ENCODE data around the gene SPATA31C1. TPM values are rescaled to one million over a fixed set of nuclear protein-coding genes. Genes with fewer than 3 reads are reported as not detected.

Gene SPATA31C1
- total and polyA plus RNA-seq, 2 donors, result 0.16 TPM; not detected in 1

DNA sequence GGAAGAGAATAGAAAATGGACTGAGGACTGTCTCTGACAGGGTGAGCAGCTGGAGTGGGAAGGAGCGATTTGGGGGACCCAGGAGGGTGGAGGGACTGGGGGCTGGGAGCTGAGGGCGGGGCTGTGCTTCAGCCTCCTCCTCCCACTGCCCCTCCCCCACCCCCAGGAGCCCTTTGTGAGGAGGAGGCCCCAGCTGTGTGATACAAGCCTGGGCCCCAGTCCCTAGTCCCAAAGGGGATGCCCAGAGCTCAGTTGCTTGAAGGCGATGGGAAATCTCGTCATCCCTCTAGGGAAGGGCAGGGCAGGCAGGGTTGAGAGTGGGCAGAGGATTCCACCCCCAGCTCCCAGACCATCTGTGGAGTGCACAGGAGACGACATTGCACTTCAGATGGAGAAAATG is 35.1 kb upstream of the SPATA31C1 start, which contains the start of gene SPATA31E1:
Gene SPATA31E1 (plus strand): TSS at position 251 of the 400 bp plus-strand sequence. CDS start 15 bp downstream, at position 266.
- Histone ChIP-seq H3K4me3 (ENCODE audit: low read depth, low read length) (no peak within 1 kb of the TSS), H3K4me1 (ENCODE audit: insufficient read depth) (no peaks in the 10 kb centered on the region), H3K27ac (ENCODE audit: low read depth) (no peak within 1 kb of the TSS), H3K36me3 (ENCODE audit: insufficient read depth) (no peaks in the 10 kb centered on the region)
- no peak for DNase-seq (ENCODE audit: extremely low spot score)
- 87% methylated on average over 5 of the region's 5 CpGs for WGBS

DNA sequence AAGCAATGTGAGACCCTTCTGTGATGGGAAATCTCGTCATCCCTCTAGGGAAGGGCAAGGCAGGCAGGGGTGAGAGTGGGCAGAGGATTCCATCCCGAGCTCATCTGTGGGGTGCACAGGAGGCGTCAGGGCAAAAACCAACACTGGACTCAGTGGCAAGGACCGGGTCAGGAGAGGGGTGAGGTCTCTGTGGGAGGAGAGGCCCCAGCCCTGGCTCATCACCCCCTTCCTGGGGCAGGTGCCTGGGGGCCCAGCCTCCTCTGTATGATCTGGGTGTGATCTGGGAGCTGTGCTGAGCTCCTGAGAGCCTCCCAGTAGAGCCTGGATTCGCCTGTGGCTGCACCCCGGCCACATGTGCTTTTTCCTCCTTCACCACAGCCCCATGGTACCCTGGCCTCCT is 34.5 kb upstream of the SPATA31C1 start:
- Histone ChIP-seq H3K27ac (ENCODE audit: low read depth) (no peak overlapping the region), H3K4me3 (ENCODE audit: low read depth, low read length) (no peak overlapping the region), H3K4me1 (ENCODE audit: insufficient read depth) (no peaks in the 10 kb centered on the region), H3K36me3 (ENCODE audit: insufficient read depth) (no peaks in the 10 kb centered on the region)
- 94% methylated on average over 6 of the region's 6 CpGs for WGBS
- DNase-seq (ENCODE audit: extremely low spot score), result no peak

DNA sequence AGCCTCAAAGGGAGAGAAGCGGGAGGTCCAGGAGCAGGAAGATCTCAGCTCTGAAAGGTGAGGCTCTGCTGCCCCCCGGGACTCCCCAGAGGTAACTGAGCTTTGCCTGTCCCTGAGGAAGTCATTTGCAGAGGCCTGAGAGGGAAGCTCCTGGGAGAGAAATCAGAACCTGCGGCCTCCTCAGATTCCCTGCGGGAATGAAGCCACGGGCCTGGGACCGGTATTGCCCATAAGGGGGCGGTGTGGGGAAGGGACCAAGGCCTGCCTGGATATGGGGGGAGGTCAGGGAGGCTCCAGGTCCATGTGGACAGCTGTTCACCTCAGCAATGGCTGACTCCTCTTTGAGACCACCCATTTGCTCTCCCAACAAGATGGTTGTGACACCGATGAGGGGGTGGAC is 33.8 kb upstream of the SPATA31C1 start:
- WGBS, result 75% methylated on average over 8 of the region's 8 CpGs
- no peak for DNase-seq (ENCODE audit: extremely low spot score)
- no peak overlapping the region for H3K4me3 ChIP-seq (ENCODE audit: low read depth, low read length)
- no peaks in the 10 kb centered on the region for H3K36me3 ChIP-seq (ENCODE audit: insufficient read depth)
- no peak overlapping the region for H3K27ac ChIP-seq (ENCODE audit: low read depth)
- H3K4me1 ChIP-seq (ENCODE audit: insufficient read depth), result no peaks in the 10 kb centered on the region

DNA sequence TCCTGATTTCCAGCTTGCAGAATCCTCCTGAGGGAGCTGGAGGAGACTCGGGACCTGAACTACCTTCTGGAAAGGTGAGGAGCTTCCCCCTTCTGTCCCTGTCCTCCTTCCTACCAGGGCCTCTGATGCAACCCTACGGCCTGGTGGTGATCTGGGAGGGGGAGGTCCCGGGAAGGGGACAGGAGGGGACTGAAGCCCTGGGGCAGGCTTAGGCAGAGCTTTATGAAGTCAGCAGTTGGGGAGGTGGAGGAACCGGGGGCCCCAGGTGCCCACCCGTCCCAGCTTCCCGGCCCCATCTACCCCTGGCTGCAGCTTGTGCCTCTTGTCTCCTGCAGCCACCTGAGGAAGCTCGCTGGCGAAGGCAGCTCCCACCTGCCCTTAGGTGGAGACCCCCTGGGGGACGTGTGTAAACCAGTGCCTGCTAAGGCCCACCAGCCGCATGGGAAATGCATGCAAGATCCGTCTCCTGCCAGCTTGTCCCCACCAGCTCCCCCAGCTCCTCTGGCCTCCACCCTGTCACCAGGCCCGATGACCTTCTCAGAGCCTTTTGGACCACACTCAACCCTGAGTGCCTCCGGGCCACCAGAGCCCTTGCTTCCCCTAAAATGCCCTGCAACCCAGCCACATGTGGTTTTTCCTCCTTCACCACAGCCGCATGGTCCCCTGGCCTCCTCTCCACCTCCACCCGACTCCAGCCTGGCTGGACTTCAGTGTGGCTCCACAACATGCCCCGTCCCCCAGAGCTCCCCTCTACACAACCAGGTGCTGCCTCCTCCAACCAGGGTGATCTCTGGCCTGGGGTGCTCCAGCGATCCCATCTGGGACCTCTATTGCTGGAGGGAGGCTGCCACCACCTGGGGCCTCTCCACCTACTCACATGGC is 32.9 kb upstream of the SPATA31C1 start:
- no peak for DNase-seq (ENCODE audit: extremely low spot score)
- H3K27ac ChIP-seq (ENCODE audit: low read depth), result no peak overlapping the region
- no peak overlapping the region for H3K4me3 ChIP-seq (ENCODE audit: low read depth, low read length)
- H3K4me1 ChIP-seq (ENCODE audit: insufficient read depth), result no peaks in the 10 kb centered on the region
- no peaks in the 10 kb centered on the region for H3K36me3 ChIP-seq (ENCODE audit: insufficient read depth)
- WGBS, result 94% methylated on average over 17 of the region's 17 CpGs

DNA sequence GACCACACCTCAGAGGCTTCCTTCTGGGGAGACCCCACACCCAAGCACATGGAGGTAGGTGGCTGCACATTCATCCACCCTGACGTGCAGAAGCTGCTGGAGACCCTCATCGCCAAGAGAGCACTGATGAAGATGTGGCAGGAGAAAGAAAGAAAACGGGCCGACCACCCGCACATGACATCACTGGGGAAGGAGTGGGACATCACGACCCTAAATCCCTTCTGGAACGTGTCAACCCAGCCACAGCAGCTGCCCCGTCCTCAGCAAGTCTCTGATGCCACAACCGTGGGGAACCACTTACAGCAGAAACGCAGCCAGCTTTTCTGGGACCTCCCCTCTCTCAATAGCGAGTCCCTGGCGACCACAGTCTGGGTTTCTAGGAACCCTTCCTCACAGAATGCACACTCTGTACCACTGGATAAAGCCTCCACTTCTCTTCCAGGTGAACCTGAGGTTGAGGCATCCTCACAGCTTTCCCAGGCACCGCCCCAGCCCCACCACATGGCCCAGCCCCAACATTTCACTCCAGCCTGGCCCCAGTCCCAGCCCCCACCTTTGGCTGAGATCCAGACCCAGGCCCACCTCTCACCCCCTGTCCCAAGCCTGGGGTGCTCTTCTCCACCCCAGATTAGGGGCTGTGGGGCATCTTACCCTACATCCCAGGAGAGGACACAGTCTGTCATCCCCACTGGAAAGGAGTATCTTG is 32.1 kb upstream of the SPATA31C1 start:
- Histone ChIP-seq H3K4me1 (ENCODE audit: insufficient read depth) (no peaks in the 10 kb centered on the region), H3K27ac (ENCODE audit: low read depth) (no peak overlapping the region), H3K36me3 (ENCODE audit: insufficient read depth) (no peaks in the 10 kb centered on the region), H3K4me3 (ENCODE audit: low read depth, low read length) (no peak overlapping the region)
- DNase-seq (ENCODE audit: extremely low spot score), result no peak
- 90% methylated on average over 13 of the region's 13 CpGs for WGBS

DNA sequence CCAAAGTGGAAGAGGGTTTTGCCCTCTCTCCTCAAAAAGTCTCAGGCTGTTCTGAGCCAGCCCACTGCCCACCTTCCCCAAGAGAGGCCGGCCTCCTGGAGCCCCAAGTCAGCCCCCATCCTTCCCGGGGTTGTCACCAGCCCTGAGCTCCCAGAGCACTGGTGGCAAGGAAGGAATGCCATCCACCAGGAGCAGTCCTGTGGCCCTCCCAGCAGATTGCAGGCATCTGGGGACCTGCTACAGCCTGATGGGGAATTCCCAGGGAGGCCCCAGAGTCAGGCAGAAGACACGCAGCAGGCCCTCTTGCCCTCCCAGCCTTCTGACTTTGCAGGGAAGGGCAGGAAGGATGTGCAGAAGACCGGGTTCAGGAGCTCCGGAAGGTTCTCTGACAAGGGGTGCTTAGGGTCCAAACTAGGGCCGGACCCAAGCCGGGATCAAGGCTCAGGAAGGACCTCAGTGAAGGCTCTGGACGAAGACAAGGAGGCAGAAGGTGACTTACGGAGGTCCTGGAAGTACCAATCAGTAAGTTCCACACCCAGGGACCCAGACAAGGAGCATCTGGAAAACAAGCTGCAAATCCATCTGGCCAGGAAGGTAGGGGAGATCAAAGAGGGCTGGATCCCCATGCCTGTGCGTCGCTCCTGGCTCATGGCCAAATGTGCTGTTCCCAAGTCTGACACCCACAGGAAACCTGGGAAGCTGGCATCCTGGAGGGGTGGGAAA is 31.4 kb upstream of the SPATA31C1 start:
- Histone ChIP-seq H3K4me3 (ENCODE audit: low read depth, low read length) (no peak overlapping the region), H3K36me3 (ENCODE audit: insufficient read depth) (no peaks in the 10 kb centered on the region), H3K4me1 (ENCODE audit: insufficient read depth) (no peaks in the 10 kb centered on the region), H3K27ac (ENCODE audit: low read depth) (no peak overlapping the region)
- DNase-seq (ENCODE audit: extremely low spot score), result no peak
- 80% methylated on average over 11 of the region's 11 CpGs for WGBS

DNA sequence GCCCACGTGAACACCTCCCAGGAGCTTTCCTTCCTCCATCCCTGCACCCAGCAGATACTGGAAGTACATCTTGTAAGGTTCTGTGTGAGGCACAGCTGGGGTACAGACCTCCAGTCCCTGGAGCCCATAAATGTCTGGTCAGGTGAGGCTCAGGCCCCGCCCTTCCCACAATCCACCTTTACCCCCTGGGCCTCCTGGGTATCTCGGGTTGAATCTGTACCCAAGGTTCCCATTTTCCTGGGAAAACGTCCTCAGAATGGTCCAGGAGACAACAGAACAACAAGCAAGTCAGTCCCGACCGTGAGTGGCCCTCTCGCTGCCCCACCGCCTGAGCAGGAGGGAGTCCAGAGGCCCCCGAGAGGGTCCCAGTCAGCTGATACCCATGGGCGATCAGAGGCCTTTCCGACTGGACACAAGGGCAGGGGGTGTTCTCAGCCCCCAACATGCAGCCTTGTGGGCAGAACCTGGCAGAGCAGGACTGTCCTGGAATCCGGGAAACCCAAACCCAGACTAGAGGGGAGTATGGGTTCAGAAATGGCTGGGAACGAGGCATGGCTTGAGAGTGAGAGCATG is 30.7 kb upstream of the SPATA31C1 start:
- Histone ChIP-seq H3K4me1 (ENCODE audit: insufficient read depth) (no peaks in the 10 kb centered on the region), H3K36me3 (ENCODE audit: insufficient read depth) (no peaks in the 10 kb centered on the region), H3K4me3 (ENCODE audit: low read depth, low read length) (no peak overlapping the region), H3K27ac (ENCODE audit: low read depth) (no peak overlapping the region)
- no peak for DNase-seq (ENCODE audit: extremely low spot score)
- WGBS, result 90% methylated on average over 13 of the region's 13 CpGs

DNA sequence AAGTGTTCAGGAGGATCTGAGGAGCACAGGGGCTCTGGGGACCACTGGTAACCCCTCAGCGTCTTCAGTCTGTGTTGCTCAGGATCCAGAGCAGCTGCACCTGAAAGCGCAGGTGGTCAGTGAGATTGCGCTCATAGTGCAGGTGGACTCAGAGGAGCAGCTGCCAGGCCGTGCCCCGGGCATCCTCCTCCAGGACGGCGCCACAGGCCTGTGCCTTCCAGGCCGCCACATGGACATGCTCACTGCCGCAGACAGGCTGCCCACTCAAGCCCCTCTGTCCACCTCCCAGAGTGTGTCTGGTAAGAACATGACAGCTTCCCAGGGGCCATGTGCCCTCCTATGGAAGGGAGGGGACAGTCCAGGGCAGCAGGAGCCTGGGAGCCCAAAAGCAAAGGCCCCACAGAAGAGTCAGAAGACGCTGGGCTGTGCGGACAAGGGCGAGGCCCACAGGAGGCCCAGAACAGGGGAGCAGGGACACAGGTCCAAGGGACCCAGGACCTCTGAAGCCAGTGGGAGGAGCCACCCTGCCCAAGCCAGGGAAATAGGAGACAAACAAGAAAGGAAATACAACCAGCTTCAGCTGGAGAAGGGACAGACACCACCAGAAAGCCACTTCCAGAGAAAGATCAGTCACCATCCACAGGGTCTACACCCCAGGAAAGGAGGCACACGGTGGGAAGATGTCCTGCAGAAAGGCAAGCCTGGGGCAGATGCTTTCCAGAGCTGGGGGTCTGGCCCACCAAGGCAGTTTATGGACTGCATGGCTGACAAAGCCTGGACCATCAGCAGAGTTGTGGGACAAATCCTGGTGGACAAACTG is 29.9 kb upstream of the SPATA31C1 start:
- Histone ChIP-seq H3K36me3 (ENCODE audit: insufficient read depth) (no peaks in the 10 kb centered on the region), H3K27ac (ENCODE audit: low read depth) (no peak overlapping the region), H3K4me1 (ENCODE audit: insufficient read depth) (no peaks in the 10 kb centered on the region), H3K4me3 (ENCODE audit: low read depth, low read length) (no peak overlapping the region)
- no peak for DNase-seq (ENCODE audit: extremely low spot score)
- 93% methylated on average over 13 of the region's 13 CpGs for WGBS

DNA sequence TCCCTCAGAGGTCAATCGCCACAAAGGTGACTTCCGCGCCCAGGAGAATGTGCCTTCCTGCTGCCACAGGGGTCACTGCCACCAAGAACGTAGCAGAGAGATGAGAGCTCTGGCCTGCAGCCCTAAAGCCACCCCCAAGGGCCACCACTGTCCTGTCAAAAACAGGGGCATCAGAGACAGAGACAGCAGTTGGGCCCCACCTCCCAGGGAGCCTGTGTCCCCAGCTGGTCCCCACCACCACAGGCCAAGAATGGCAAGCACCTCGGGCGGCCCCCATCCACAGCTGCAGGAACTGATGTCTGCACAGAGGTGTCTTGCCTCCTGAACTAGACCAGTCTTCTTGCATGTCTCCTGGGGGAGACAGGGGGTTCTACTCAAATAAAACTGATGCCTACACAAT is 29.3 kb upstream of the SPATA31C1 start:
- WGBS, result 77% methylated on average over 6 of the region's 6 CpGs
- H3K4me3 ChIP-seq (ENCODE audit: low read depth, low read length), result no peak overlapping the region
- no peaks in the 10 kb centered on the region for H3K4me1 ChIP-seq (ENCODE audit: insufficient read depth)
- DNase-seq (ENCODE audit: extremely low spot score), result no peak
- no peaks in the 10 kb centered on the region for H3K36me3 ChIP-seq (ENCODE audit: insufficient read depth)
- H3K27ac ChIP-seq (ENCODE audit: low read depth), result no peak overlapping the region

DNA sequence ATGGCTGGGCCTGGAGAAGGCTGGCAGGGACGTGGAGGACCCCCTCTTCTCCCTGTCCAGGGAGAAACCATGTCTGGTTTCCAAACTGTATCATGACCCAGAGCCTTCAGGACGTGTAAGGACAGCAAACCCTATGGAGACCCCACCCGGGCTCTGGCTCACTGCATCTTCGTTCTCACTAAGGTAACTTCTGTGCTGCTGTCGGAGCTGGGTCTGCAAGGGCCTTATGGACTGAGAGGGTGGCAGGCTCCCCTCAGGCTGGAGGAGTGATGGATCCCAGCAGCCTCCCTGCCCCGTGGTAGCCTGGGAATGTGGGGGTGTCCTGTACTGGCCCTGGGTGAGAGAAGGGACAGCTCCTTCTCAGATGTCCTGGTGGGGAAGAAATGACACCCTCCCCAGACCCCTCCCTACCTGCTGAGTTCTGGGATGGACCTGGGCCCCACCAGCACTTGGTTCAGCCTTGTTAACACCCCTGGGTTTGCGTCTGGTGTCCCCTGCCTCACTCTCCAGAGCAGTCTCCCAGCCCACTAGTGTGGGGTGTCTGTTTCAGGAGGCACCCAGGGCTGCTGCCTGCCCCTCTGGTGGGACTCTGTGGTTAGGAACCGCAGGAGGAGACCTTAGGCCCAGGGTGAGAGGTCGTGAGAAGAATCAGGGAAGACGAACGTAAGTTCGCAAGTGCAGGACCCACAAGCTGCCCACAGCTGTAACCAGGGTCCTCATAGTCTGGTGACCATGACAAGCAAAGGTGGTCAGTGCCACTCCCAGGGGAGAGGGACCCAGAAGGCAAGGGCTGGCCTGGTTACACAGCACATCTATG is 28.5 kb upstream of the SPATA31C1 start:
- 93% methylated on average over 12 of the region's 12 CpGs for WGBS
- DNase-seq (ENCODE audit: extremely low spot score), result no peak
- no peak overlapping the region for H3K27ac ChIP-seq (ENCODE audit: low read depth)
- no peak overlapping the region for H3K4me3 ChIP-seq (ENCODE audit: low read depth, low read length)
- no peaks in the 10 kb centered on the region for H3K4me1 ChIP-seq (ENCODE audit: insufficient read depth)
- no peaks in the 10 kb centered on the region for H3K36me3 ChIP-seq (ENCODE audit: insufficient read depth)

DNA sequence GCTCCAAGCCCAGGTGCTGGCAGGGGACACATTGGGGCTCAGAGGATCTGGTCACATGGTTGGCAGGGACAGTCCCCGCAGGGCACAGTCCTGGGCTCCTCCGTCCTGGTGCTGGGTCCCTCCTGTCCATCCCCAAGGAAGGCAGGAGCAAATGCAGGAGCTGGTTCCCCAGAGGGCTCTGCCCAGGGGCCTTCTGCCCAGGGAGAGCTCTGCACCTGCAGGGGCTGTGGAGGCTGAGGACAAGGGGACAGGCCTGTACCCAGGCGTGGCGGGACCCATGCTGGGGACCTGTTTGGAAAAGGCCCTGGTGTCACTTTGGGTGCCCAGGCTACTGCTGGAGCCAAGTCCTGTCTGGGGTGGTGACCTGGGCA is 27.9 kb upstream of the SPATA31C1 start:
- no peak overlapping the region for H3K4me3 ChIP-seq (ENCODE audit: low read depth, low read length)
- WGBS, result 97% methylated on average over 4 of the region's 4 CpGs
- H3K4me1 ChIP-seq (ENCODE audit: insufficient read depth), result no peaks in the 10 kb centered on the region
- no peaks in the 10 kb centered on the region for H3K36me3 ChIP-seq (ENCODE audit: insufficient read depth)
- no peak overlapping the region for H3K27ac ChIP-seq (ENCODE audit: low read depth)
- DNase-seq (ENCODE audit: extremely low spot score), result no peak

DNA sequence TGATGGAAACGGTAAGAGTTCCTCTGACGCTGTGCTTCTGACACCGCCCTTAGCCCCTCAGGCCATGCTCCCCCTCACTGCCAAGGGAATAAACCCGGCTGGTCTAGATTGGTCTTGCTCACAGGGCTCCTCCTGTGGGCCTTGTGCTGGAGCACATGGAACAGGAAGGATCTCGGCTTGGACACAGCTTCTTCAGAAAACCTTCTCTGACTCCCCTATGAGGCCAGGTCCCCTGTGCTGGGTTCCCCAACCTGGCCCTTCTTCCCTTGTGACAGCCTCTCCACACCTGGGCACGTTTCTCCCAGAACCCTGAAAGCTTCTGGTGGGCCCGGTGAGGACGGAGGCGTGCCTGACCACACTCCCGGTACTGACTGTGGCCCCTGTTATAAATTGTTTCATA is 26.9 kb upstream of the SPATA31C1 start:
- no peak overlapping the region for H3K27ac ChIP-seq (ENCODE audit: low read depth)
- 89% methylated on average over 10 of the region's 10 CpGs for WGBS

More for the DNA sequence above, 26.9 kb upstream of the SPATA31C1 start:
- no peak for DNase-seq (ENCODE audit: extremely low spot score)
- Histone ChIP-seq H3K4me1 (ENCODE audit: insufficient read depth) (no peaks in the 10 kb centered on the region), H3K36me3 (ENCODE audit: insufficient read depth) (no peaks in the 10 kb centered on the region), H3K4me3 (ENCODE audit: low read depth, low read length) (no peak overlapping the region)
